M059J (cell line): ENCODE data around the gene RANBP17. TPM values are rescaled to one million over a fixed set of nuclear protein-coding genes. Genes with fewer than 3 reads are reported as not detected.
"Not testable (repeated sequence)": the region's sequence is repeated elsewhere in the genome, so short reads cannot be mapped to it uniquely, and the experiment has no call there.

Source experiments
- DNase-seq: peaks from one replicate; pipeline ENCODE4 v3.0.0-alpha.2; 2012; ENCODE audit warnings: low read depth
- total RNA-seq: library from RNA; depleted of rRNA; stranded (reverse); fragments of >200 nt; shearing (Covaris generic); gene quantifications from 2 replicates; pipeline ENCODE4 v1.2.3, GENCODE V29; 2014

Gene RANBP17
- total RNA-seq, 1 experiment from 2014 or later, result not detected

DNA sequence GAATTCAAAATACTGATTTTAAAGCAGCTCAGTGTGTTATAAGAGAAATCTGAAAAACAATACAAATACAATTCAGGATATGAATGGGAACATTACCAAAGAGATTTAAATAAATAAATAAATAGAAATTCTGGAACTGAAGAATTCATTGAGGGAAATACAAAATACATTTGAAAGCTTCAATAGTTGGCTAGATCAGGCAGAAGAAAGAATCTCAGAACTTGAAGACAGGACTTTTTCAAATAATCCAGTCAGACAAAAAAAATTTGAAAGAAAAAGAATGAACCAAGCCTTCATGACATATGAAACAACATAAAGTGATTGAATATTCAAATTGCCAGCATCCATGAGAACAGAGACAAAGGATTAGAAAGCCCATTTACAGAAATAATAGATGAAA is 387.6 kb downstream of the RANBP17 start:
- DNase-seq, result no peak

DNA sequence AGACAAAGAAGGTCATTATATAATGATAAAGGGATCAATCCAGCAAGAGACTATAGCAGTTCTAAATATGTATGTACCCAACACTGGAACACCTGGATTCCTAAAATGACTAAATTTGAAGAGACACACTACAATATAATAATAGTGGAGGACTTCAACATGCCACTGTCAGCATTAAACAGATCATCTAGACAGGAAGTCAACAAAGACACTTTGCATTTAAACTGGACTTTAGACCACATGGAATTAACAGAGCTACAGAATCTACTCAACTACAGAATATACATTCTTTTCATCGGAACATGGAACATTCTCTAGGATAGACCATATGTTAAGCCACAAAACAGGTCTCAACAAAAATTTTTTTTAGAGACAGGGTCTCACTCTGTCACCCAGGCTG is 388.9 kb downstream of the RANBP17 start:
- no peak for DNase-seq

DNA sequence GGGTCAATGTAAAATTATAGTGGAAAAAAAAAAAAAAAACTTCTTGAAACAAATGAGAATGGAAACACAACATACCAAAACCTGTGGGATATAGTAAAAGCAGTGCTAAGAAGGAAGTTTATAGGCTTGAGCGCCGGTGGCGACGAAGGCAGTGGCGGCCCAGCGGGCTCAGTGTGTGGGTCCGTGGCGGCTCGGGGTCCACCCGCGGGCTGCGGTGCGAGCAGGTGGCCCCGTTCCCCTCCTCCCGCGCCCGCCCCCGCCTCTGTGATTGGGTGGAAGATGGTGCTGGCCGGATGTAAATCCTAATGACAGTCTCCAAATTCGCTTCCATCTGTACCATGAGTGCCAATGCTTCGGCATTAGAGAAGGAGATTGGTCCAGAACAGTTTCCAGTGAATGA is 389.7 kb downstream of the RANBP17 start:
- no peak for DNase-seq

DNA sequence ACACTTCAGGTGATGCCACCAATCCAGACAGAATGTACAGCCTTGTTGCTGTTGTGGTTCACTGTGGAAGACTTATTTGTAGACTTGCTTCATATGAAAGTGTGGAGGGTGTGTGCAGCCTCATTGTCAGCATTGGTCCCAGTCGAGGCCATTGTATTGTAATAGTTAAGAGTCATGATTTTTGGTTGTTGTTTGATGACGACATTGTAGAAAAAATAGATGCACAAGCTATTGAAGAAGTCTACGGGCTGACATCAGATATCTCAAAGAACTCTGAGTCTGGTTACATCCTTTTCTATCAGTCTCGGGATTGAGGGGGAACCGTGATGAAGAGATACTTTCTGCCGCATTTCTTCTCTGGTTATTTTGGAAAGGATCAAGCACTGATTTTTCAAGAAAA is 390.9 kb downstream of the RANBP17 start:
- DNase-seq, result no peak

DNA sequence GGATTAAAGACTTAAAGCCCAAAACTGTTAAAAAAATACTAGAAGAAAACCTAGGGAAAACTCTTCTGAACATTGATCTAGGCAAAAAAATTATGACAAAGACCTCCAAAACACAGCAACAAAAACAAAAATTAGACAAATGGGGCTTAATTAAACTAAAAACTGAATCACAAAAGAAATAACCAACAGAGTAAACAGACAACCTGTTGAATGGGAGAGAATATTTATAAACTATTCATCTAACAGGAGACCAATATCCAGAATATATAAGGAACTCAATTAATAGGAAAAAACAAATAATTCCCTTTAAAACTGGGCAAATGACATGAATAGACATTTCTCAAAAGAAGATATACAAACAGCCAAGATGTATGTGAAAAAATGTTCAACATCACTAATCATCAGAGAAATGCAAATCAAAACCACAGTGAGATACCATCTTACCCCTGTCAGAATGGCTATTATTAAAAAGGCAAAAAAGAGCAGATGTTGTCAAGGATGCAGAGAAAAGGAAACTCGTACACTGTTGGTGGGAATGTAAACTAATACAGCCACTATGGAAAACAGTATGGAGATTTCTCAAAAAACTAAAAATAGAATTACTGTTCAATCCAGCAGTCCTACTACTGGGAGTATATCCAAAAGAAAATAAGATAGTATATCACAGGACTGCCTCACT is 397.1 kb downstream of the RANBP17 start:
- no peak for DNase-seq

DNA sequence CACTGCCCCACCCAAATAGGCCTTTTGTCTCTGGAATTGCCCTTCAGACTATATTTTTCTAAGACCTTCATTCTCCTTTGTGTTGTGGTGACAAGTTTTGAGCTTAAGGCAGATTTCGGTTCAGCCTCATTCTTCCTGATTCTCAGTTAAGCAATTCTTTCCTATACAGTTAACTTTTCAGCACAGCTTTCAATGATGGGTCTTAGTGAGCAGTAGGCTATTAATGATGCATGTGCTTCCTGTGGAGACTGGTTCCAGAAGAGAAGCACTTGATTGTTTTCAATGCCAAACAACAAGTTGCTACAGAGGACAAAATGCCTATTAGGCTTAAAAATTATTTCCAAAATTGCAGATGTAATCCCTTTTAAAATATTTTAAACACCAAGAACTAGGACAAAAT is 399.5 kb downstream of the RANBP17 start:
- DNase-seq, result no peak

DNA sequence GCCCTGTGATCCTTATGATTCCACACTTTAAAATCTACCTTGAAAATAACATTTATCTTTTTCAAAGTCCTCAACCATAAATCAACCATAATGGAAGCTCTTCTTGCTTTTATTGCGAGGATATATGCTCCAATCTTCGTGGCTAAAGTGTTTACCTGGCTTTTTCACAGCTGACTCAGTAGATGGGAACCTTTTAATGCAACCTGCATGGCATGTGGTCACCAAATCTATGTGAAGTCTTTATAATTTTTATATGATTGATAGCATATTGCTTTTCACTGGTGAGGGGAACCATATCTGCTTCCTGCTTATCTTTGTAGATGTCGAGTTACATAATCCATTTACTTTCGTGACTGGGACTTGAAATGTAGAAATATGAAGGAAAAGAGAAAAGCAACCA is 400.1 kb downstream of the RANBP17 start:
- no peak for DNase-seq

DNA sequence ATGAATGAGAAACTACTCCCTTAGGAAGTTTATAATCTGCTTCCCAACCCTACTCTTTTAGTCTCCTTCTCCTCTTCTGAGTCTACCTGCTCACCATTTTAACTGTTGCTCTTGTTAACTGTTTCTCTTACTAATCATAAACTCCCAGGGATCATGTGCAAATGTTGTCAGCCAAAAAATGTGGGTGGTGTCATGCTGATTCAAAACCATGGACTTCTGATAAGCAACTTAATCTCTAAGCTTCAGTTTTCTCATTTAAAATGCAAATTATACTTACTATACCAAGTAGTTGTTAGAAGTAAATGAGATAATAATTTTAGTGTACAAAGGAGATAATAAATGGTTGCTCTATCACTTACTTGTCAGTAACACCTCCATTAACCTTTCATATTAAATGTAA is 401.4 kb downstream of the RANBP17 start:
- DNase-seq, result no peak

DNA sequence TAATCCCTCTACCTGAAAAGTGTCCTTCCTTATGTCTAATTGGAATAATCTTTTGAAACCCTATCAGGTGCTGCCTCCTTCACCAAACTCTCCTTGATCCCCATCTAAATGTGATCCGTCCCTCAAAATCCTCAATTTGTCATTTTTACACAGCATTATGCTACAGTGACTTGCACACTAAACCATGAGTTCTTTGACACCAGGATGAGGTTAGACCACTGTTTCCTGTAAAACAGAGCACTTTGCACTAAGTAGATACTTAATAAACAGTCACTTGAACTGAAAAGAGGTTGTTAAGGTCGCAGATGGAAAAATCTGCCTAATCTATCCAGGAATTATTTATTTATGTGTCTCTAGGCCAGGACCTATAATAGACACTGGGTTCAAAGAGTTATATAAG is 403.0 kb downstream of the RANBP17 start:
- DNase-seq, result no peak

DNA sequence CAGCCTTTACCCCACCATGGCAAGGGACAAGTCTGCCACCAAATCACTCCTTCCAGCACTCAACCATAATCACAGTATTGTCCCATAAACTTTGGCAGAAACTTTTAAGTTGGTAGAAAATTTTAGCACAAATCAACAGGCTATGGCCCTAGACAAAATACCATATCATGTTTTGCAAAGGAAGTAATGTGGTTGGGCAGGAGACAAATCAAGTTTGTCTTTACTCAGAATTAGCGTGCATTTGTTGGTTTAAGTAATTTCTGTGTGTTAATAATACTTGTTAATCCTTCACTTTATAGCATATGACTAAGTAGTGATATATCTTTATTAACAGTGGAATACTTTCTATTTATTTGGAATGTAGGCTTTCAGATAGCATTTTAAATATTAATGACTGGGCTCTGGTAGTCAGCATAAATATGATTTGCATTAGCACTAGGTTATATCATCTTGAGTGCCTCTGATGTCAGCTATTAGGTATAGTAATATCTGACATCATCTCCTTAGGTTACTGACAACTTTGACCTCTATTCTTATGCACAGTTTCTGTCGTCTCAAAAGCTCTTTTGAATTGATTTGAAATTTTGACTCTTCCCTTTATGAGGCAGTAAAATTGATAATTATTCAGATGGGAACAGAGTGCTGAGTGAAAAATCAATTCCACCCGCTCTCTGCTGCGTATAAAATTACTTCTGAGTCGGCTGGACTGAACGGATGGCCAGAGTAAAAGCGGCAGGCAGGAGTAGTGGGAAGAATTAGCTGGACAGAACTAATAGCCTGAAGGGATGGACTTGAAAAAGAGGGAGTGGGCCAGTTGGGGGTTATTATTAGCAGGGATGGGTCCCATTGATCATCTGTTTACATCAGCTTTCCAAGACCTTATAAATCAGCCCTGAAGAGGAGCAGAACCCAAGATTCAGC is 407.1 kb downstream of the RANBP17 start:
- no peak for DNase-seq

DNA sequence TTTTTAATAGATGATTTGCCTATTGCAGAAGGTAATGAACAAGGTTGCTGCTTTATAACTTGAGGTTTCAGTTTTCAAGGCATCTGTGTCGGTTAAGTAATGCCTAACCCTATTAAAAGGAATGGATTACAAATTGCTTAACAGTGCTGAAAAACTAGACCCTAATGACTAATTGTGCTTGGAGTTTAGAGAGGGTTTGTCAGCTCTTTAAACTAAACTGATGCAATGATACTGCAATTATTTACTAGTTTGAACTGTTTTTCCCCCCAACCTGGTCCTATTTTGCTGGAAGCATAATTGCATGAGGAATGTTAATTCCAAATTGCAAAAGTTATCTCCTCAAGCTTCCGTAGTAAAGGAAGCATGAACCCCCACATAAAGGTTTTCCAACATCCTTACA is 407.9 kb downstream of the RANBP17 start:
- DNase-seq, result no peak

DNA sequence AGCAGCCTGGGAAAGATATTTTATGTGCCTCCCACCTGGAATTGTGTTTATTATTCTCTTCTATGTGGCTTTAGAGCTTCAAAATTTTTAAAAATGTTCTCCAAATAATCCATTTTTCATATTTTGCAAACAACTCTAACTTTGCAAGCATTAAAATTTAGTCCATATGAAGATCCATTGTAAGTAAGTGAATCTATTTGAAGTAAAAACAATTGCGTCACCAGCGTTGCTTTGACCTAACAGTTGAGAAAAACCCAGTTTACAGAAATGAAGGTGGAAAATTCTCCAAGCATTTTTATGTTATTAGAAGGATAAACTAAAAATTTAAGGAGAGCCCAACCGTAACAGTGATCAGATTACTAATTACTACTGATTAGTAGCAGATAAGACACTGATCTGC is 408.3 kb downstream of the RANBP17 start:
- DNase-seq, result no peak

DNA sequence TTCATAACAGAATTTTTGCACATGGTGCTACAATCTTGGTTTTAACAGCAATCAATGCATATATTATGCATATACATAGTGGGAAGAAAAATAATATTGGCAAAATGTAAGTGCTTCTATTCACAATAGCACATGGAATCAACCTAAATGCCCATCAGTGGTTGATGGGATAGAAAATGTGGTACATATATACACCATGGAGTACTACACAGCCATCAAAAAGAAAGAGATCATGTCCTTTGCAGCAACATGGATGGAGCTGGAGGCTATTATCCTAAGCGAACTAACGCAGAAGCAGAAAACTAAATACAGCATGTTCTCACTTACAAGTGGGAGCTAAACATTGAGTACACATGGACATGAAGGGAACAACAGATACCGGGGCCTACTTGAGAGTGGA is 410.0 kb downstream of the RANBP17 start:
- DNase-seq, result no peak

DNA sequence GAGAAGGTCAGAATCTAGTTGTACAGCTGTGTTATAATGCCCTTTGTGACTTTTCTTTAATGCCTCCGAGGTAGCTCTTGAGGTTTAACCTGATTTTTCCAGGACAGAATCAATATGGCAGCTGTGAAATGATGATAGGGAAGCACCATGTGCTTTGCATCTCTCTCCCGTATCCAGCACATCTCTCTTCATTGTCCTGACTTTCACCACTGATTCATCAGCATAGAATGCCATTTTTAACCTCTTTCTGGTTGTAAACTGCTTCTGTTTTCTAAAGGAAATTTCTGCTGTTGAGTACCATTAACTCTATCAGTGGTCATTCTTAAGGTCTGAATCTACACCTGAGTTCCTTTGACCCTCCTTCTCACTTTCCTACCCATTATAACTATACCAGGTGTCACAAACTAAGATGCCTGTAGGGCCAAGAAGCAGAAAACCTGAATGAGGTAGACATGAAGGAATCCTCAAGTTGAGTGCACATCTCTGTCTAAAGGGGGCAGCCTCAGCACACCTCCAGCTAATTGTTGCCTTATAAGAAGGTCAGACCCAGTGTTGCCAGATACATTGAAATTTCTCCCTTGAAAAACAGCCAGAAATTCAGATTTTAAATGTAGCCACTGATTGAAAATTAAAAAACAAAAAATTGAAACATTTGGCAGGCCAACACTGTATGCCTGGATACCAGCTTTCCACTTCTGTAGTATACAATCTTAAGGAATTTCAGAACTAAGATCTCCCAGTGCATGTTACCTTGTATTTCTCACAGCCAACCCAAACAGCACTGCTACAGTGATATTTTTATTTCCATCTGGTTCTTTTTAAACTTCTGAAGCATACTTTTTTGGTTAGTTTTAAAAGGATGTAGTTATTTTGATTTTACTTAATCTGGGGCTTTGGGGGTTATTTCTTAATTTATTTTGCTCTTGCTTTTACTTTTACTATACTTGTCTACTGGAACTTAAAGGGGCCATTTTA is 411.5 kb downstream of the RANBP17 start:
- peak; percentile 17 for DNase-seq

DNA sequence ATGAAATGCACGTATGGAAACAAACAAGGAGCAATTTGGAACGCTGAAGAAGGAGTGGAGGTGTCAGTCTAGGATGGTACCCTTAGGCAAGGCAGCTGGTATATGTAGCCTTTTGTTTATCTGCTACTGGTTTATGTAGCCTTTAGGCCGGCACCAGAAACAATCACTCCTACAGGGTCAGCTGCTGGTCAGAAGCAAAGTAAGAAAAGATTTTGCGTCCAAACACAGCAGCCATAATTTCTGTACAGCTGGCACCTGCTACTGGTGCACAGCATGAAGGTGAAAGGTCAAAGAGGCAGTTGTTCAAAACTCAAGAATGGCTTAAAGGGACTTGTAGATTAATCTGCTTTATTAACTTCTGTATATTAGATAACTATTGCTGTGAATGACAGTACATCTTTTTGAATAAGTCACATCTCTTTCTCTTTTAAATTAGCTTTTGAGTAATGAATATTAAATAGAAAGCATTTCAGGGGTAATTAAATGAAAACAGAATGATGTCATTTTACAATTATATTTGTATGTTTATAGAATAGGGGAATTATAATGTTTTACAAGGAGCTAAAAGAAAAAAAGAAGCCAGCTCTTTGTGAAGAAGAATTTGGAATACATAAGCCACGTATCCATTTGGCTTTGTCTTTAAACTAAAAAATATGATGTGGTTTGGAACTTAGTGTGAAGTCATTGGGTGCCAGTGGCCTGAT is 414.2 kb downstream of the RANBP17 start:
- no peak for DNase-seq

DNA sequence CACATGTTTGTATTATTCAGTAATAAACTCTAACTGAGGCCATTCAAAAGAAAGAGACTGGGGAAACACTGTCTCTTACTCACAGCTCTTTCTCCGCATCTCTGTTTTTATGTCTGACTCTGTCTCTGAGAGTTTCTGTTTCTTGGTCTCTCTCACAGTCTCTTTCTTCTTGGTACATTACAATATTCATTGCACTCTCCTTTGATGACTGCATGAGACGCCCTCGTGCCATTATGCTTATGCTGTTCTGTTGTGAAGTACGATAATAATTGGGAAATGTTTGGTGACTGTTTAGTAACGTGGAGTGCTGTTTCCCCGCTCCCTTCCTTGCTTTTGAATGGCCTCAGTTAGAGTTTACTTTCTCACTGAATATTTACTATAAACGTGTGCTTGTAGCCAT is 421.9 kb downstream of the RANBP17 start:
- no peak for DNase-seq

DNA sequence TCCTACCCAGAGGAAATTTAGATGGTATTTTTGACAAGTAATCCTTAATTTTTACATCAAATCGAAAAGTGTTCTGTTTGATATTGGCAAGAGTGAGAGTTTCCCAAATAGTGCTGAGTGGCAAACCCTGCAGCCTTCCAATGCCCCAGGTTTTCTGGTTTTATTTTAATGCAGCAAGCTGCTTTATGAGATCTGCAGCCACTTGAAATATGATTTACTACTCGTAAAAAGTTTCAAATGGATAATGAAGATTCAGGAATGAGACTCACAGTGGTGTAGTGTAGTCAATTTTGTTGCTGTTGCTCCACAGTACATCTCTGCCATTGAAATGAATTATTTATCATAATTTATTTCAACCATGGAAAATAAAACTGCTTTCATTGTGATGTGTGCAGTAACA is 423.6 kb downstream of the RANBP17 start:
- DNase-seq, result no peak

DNA sequence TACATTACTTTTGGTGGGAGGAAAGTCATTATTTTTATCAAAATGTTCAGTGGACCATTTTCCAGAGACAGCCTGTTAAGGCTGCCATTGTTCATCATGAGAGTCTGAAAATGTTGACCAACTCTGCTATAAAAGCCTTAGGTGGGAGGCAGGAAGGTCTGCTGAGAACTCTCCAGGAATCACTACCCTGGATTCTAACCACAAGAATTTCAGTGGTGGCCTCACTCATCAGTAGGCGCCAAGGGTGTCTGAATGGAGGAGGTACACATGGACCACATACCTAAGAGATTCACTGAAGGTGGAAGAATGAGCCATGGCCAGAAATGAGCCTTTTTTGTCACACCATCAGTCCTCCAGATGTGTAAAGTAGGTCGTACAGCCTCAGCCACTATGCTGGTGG is 426.2 kb downstream of the RANBP17 start:
- DNase-seq, result no peak

DNA sequence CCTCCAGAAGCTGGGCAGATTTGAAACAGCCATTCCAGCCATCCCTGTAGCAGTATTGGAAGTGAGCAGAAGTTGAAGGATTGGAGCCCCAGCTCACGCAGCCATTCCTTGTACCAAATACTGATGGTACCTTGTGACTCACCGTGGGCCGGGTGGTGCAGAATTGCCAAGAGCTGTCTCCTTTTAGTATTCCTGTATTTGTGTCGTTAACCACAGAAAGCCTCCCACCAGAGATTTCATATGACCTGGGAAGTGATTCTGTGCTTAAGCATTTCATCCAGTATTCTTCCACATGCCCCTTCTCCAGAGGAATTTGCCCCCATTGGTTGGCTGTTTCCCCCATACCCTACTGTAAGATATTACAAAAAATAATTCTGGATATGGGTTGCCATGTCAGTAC is 429.6 kb downstream of the RANBP17 start:
- no peak for DNase-seq

DNA sequence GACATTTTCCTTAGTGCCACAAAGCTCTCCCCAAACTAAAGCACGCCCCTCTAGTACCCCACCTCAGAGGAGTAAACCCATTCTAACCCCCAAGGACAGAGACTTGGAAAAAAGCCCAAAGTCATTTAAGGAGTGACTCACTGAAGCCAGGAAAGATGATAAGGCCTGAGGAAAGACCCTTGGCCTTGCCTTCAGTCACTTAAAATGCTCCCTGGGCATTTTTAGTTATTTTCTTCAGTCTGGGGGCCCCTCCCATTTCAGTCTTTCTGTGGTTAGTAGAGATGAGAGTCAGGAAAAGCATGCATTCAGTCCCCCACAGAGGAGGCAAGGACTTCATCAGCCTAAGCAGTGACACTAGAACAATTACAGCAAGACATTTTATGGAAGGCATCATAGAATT is 433.5 kb downstream of the RANBP17 start:
- no peak for DNase-seq

DNA sequence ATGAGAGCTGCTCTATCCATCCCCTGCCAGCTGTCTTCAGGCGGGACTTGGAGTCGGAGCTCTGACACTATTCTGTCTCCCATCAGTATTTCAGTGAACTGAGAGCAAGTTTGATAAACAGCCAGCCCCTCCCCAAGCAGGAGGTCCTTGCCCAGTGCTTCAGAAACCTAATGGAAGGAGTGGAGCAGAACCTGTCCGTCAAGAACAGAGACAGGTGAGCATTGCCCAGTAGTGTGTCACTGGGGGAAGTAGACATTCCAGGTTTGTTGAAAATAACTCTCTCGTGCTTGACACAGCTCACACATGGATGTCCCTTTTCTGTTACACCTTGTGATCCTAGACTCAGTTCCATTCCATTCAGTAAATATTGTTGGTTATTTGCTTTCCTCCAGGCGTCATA is 434.0 kb downstream of the RANBP17 start:
- DNase-seq, result no peak

DNA sequence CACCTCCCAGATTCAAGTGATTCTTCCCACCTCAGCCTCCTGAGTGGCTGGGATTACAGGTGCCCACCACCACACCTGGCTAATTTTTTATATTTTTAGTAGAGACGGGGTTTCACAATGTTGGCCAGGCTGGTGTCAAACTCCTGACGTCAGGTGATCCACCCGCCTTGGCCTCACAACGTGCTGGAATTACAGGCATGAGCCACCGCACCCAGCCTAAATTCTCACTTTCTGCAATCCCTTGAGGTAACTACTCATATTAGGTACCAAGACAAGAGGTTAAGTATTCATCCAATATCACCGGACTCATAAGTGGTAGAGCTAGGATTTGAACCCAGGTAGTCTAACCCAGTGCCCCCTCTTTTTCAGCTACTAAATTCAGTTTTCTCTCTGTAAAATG is 436.1 kb downstream of the RANBP17 start:
- not testable (repeated sequence) for DNase-seq
